Effector memory CD8-positive, alpha-beta T cell (primary cell): Measurements from ENCODE around the gene SYN1.

Source experiments
- ATAC-seq: fragments of 150-1000 bp; cut with Tn5 transposase; replicated peaks from 2 replicates; pipeline ENCODE4 v1.10.0; 2021; ENCODE audit warnings: mild to moderate bottlenecking, moderate library complexity
- DNase-seq, 3 experiments: peaks; one replicate each; pipeline ENCODE4 v3.0.0; 2021
- H3K27ac Mint-ChIP-seq, 2 donors: one replicate each; pipeline ENCODE4 v1.8.0; 2022; ENCODE audit warnings: mild to moderate bottlenecking in 2 of 2, mixed read lengths in 2 of 2, moderate library complexity in 2 of 2
- H3K27me3 Mint-ChIP-seq, 2 donors: one replicate each; pipeline ENCODE4 v1.8.0; 2022; ENCODE audit warnings: mixed read lengths in 2 of 2
- H3K36me3 Mint-ChIP-seq: one replicate; pipeline ENCODE4 v1.8.0; 2022; ENCODE audit warnings: mild to moderate bottlenecking, moderate library complexity, mixed read lengths; ENCODE audit not compliant: insufficient read depth
- H3K4me1 Mint-ChIP-seq, 2 donors: one replicate each; pipeline ENCODE4 v1.8.0; 2022; ENCODE audit warnings: low read depth in 2 of 2, mixed read lengths in 2 of 2
- H3K4me3 Mint-ChIP-seq, 2 donors: one replicate each; pipeline ENCODE4 v1.8.0; 2022; ENCODE audit warnings: mild to moderate bottlenecking in 2 of 2, mixed read lengths in 2 of 2, moderate library complexity in 2 of 2
- H3K9me3 Mint-ChIP-seq, 2 donors: one replicate each; pipeline ENCODE4 v1.8.0; 2022; ENCODE audit warnings: mixed read lengths in 2 of 2

The SYN1 gene

GRCh38 chrX:47648376-47648775, 28.7 kb upstream of the SYN1 start:
- Mint-ChIP-seq H3K4me3 (peak overlapping the region; percentile 92 to 94), H3K4me1 (peaks cover 39 to 42% of the 10 kb centered on the region in 2 donors), H3K27ac (peak overlapping the region in 1 of 2 donors; percentile 78), H3K36me3 (peaks cover 15% of the 10 kb centered on the region), H3K9me3 (no peaks in the 10 kb centered on the region), H3K27me3 (no peaks in the 10 kb centered on the region)
- ATAC-seq (no peak), DNase-seq (no peak)

- H3K4me3 Mint-ChIP-seq: no peak overlapping the region
- DNase-seq (no peak), ATAC-seq (no peak)
- peaks cover 39 to 42% of the 10 kb centered on the region in 2 donors for H3K4me1 Mint-ChIP-seq
- no peaks in the 10 kb centered on the region for H3K9me3 Mint-ChIP-seq
- H3K27me3 Mint-ChIP-seq: no peaks in the 10 kb centered on the region
- peaks cover 13% of the 10 kb centered on the region for H3K36me3 Mint-ChIP-seq
- no peak overlapping the region for H3K27ac Mint-ChIP-seq
These were observed 27.0 kb upstream of the SYN1 start for GRCh38 chrX:47646636-47647035.

GRCh38 chrX:47645530-47645929, 25.9 kb upstream of the SYN1 start:
- H3K4me3 Mint-ChIP-seq: no peak overlapping the region
- no peaks in the 10 kb centered on the region for H3K9me3 Mint-ChIP-seq
- H3K27me3 Mint-ChIP-seq: no peaks in the 10 kb centered on the region
- DNase-seq: no peak
- no peak overlapping the region for H3K27ac Mint-ChIP-seq
- peaks cover 30 to 31% of the 10 kb centered on the region in 2 donors for H3K4me1 Mint-ChIP-seq
- no peak for ATAC-seq
- H3K36me3 Mint-ChIP-seq: peaks cover 16% of the 10 kb centered on the region

- ATAC-seq (peak; percentile 47), DNase-seq (no peak)
- Mint-ChIP-seq H3K4me3 (no peak overlapping the region), H3K36me3 (peaks cover 24% of the 10 kb centered on the region), H3K27me3 (no peaks in the 10 kb centered on the region), H3K27ac (peak overlapping the region in 1 of 2 donors; percentile 38), H3K9me3 (no peaks in the 10 kb centered on the region), H3K4me1 (peaks cover 29 to 30% of the 10 kb centered on the region in 2 donors)
These were observed 25.0 kb upstream of the SYN1 start for GRCh38 chrX:47644557-47645091.

- Mint-ChIP-seq H3K4me1 (peaks cover 22 to 24% of the 10 kb centered on the region in 2 donors), H3K27me3 (no peaks in the 10 kb centered on the region), H3K36me3 (peaks cover 22% of the 10 kb centered on the region), H3K9me3 (no peaks in the 10 kb centered on the region), H3K27ac (peak overlapping the region in 1 of 2 donors; percentile 38), H3K4me3 (no peak overlapping the region)
- no peak for DNase-seq
- ATAC-seq: no peak
These were observed 24.3 kb upstream of the SYN1 start for GRCh38 chrX:47643926-47644325.

GRCh38 chrX:47638816-47639215, 19.2 kb upstream of the SYN1 start:
- ATAC-seq: no peak
- no peaks in the 10 kb centered on the region for H3K27me3 Mint-ChIP-seq
- no peak overlapping the region for H3K4me3 Mint-ChIP-seq
- peaks cover 0 to 3% of the 10 kb centered on the region in 2 donors for H3K4me1 Mint-ChIP-seq
- DNase-seq: no peak
- no peaks in the 10 kb centered on the region for H3K9me3 Mint-ChIP-seq
- H3K27ac Mint-ChIP-seq: peak overlapping the region in 1 of 2 donors; percentile 35
- H3K36me3 Mint-ChIP-seq: peaks cover 40% of the 10 kb centered on the region

- H3K9me3 Mint-ChIP-seq: no peaks in the 10 kb centered on the region
- H3K4me1 Mint-ChIP-seq: peaks cover 0 to 3% of the 10 kb centered on the region in 2 donors
- no peak overlapping the region for H3K27ac Mint-ChIP-seq
- ATAC-seq: no peak
- no peak for DNase-seq
- H3K4me3 Mint-ChIP-seq: no peak overlapping the region
- no peaks in the 10 kb centered on the region for H3K27me3 Mint-ChIP-seq
- H3K36me3 Mint-ChIP-seq: peaks cover 39% of the 10 kb centered on the region
These were observed 18.0 kb upstream of the SYN1 start for GRCh38 chrX:47637546-47638195.

- Mint-ChIP-seq H3K4me3 (no peak overlapping the region), H3K36me3 (peaks cover 27% of the 10 kb centered on the region), H3K4me1 (peaks cover 3 to 6% of the 10 kb centered on the region in 2 donors), H3K27ac (no peak overlapping the region), H3K27me3 (no peaks in the 10 kb centered on the region), H3K9me3 (no peaks in the 10 kb centered on the region)
- peak; percentile 11 to 26 (median 16) for DNase-seq
- peak; percentile 81 for ATAC-seq
These were observed 15.4 kb upstream of the SYN1 start for GRCh38 chrX:47634871-47635575.

GRCh38 chrX:47633689-47634590, 14.3 kb upstream of the SYN1 start:
- Mint-ChIP-seq H3K36me3 (peaks cover 21% of the 10 kb centered on the region), H3K27ac (no peak overlapping the region), H3K27me3 (no peaks in the 10 kb centered on the region), H3K4me1 (peaks cover 6 to 9% of the 10 kb centered on the region in 2 donors), H3K4me3 (no peak overlapping the region), H3K9me3 (no peaks in the 10 kb centered on the region)
- no peak for ATAC-seq
- no peak for DNase-seq

- H3K4me3 Mint-ChIP-seq: no peak overlapping the region
- H3K27ac Mint-ChIP-seq: no peak overlapping the region
- no peak for DNase-seq
- H3K4me1 Mint-ChIP-seq: peaks cover 6 to 8% of the 10 kb centered on the region in 2 donors
- H3K9me3 Mint-ChIP-seq: no peaks in the 10 kb centered on the region
- no peaks in the 10 kb centered on the region for H3K27me3 Mint-ChIP-seq
- ATAC-seq: no peak
- H3K36me3 Mint-ChIP-seq: peaks cover 17% of the 10 kb centered on the region
These were observed 13.0 kb upstream of the SYN1 start for GRCh38 chrX:47632666-47633065.

- no peak for DNase-seq
- no peak overlapping the region for H3K4me3 Mint-ChIP-seq
- H3K4me1 Mint-ChIP-seq: peaks cover 6 to 7% of the 10 kb centered on the region in 2 donors
- ATAC-seq: no peak
- H3K27ac Mint-ChIP-seq: no peak overlapping the region
- H3K36me3 Mint-ChIP-seq: peaks cover 12% of the 10 kb centered on the region
- H3K27me3 Mint-ChIP-seq: no peaks in the 10 kb centered on the region
- no peaks in the 10 kb centered on the region for H3K9me3 Mint-ChIP-seq
These were observed 12.0 kb upstream of the SYN1 start for GRCh38 chrX:47631676-47632075.

GRCh38 chrX:47629419-47630200, 10.0 kb upstream of the SYN1 start, which contains the start of gene CFP:
Gene CFP (minus strand): TSS chrX:47629930. CDS start chrX:47629844, 86 bp downstream.
- Mint-ChIP-seq H3K27ac (no peak within 1 kb of the TSS), H3K36me3 (peaks cover 6% of the 10 kb centered on the region), H3K27me3 (peaks cover 0 to 8% of the 10 kb centered on the region in 2 donors), H3K4me3 (peak within 1 kb of the TSS; percentile 50 to 55), H3K4me1 (peaks cover 6% of the 10 kb centered on the region in 2 donors), H3K9me3 (no peaks in the 10 kb centered on the region)
- peak; percentile 10 for ATAC-seq
- no peak for DNase-seq
